ENCODE measurements around the gene CCDC197. TPM values are rescaled to one million over a fixed set of nuclear protein-coding genes. Genes with fewer than 3 reads are reported as not detected.
A peak's percentile ranks its signal among the peaks of the same experiment; 100 is the strongest.

Gene CCDC197
- total RNA-seq, 1 donor from 2014 or later, result not detected

DNA sequence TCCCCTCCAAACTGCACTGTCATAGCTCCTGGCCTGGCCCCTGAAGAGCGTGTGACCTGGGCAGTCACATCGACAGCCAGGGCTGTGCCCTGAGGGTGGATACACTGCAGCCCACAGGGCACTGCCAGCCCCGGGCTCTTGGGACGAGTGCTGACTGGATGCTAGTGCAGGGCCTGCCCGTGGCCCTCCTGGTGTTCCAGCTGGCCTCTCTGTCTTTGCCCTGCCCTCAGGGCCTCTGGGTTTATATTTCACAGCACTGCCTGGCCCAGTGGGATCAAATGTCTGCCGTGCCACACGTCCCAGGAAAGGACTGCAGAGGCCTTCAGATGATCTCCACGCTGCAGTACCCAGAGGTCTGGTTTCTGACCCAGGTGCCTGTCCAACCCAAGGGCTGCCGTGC lies 10.1 kb upstream of the CCDC197 start:
- Mint-ChIP-seq H3K4me3 (no peak overlapping the region), H3K36me3 (no peaks in the 10 kb centered on the region), H3K27me3 (ENCODE audit: insufficient read depth, low read depth) (peaks cover 10% of the 10 kb centered on the region), H3K27ac (peak overlapping the region; percentile 72), H3K4me1 (peaks cover 33% of the 10 kb centered on the region), H3K9me3 (no peaks in the 10 kb centered on the region)
- no peaks in the 10 kb centered on the region for H3K9me3 ChIP-seq (ENCODE audit: low read depth)
- H3K36me3 ChIP-seq, result no peaks in the 10 kb centered on the region
- H3K27ac ChIP-seq, result no peak overlapping the region
- H3K79me2 ChIP-seq (ENCODE audit: low read depth), result no peaks in the 10 kb centered on the region
- no peak overlapping the region for H3K9ac ChIP-seq
- peaks cover 7% of the 10 kb centered on the region for H3F3A ChIP-seq (ENCODE audit: low read depth)
- H3K4me2 ChIP-seq, result no peak overlapping the region
- peaks cover 13% of the 10 kb centered on the region for H3K4me1 ChIP-seq
- no peak overlapping the region for H2AFZ ChIP-seq (replicated peaks)
- no peak for DNase-seq (ENCODE audit: low spot score)
- H3K27me3 ChIP-seq, result no peaks in the 10 kb centered on the region
- H4K20me1 ChIP-seq (ENCODE audit: low read depth), result no peaks in the 10 kb centered on the region
- TF ChIP-seq EZH2phosphoT487 (IDR thresholded peaks at IDR 0.05) (no peak), EZH2 (IDR thresholded peaks at IDR 0.05) (no peak)
- TF ChIP-seq, protein P1, sequence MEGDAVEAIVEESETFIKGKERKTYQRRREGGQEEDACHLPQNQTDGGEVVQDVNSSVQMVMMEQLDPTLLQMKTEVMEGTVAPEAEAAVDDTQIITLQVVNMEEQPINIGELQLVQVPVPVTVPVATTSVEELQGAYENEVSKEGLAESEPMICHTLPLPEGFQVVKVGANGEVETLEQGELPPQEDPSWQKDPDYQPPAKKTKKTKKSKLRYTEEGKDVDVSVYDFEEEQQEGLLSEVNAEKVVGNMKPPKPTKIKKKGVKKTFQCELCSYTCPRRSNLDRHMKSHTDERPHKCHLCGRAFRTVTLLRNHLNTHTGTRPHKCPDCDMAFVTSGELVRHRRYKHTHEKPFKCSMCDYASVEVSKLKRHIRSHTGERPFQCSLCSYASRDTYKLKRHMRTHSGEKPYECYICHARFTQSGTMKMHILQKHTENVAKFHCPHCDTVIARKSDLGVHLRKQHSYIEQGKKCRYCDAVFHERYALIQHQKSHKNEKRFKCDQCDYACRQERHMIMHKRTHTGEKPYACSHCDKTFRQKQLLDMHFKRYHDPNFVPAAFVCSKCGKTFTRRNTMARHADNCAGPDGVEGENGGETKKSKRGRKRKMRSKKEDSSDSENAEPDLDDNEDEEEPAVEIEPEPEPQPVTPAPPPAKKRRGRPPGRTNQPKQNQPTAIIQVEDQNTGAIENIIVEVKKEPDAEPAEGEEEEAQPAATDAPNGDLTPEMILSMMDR (IDR thresholded peaks at IDR 0.05), result no peak
- H3K4me3 ChIP-seq, result no peak overlapping the region

DNA sequence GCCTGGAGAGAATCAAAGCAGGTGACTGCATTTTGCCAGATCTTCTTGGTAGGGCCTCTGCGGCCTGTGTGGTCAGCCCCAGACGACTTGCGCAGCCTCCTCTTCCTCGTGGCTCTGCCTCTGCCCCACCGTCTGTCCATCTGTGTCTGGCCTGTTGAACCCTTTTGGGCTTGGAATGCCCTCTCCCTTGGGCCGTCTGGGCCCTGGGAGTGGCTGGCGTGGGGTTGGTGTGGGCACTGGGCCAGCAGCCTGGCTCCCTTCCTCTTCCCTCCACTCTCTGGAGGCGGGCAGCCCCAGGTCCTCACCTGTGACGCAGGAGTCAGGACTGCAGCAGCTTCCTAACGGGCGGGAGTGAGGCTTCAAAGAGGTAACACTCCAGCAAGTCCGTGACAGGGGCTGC lies 9.7 kb upstream of the CCDC197 start:
- Histone ChIP-seq H3F3A (ENCODE audit: low read depth) (peaks cover 2% of the 10 kb centered on the region), H3K4me1 (peaks cover 9% of the 10 kb centered on the region), H3K9ac (no peak overlapping the region), H3K79me2 (ENCODE audit: low read depth) (no peaks in the 10 kb centered on the region), H3K4me2 (no peak overlapping the region), H3K27ac (no peak overlapping the region), H3K4me3 (no peak overlapping the region), H3K9me3 (ENCODE audit: low read depth) (no peaks in the 10 kb centered on the region), H3K27me3 (no peaks in the 10 kb centered on the region), H3K36me3 (no peaks in the 10 kb centered on the region), H4K20me1 (ENCODE audit: low read depth) (no peaks in the 10 kb centered on the region), H2AFZ (replicated peaks) (no peak overlapping the region)
- no peak overlapping the region for H3K4me3 Mint-ChIP-seq
- no peak overlapping the region for H3K27ac Mint-ChIP-seq
- peaks cover 9% of the 10 kb centered on the region for H3K27me3 Mint-ChIP-seq (ENCODE audit: insufficient read depth, low read depth)
- no peaks in the 10 kb centered on the region for H3K9me3 Mint-ChIP-seq
- no peaks in the 10 kb centered on the region for H3K36me3 Mint-ChIP-seq
- H3K4me1 Mint-ChIP-seq, result peaks cover 30% of the 10 kb centered on the region
- TF ChIP-seq, protein P1 (IDR thresholded peaks at IDR 0.05), result no peak
- TF ChIP-seq EZH2phosphoT487 (IDR thresholded peaks at IDR 0.05), result no peak
- TF ChIP-seq EZH2 (IDR thresholded peaks at IDR 0.05), result no peak
- no peak for DNase-seq (ENCODE audit: low spot score)

DNA sequence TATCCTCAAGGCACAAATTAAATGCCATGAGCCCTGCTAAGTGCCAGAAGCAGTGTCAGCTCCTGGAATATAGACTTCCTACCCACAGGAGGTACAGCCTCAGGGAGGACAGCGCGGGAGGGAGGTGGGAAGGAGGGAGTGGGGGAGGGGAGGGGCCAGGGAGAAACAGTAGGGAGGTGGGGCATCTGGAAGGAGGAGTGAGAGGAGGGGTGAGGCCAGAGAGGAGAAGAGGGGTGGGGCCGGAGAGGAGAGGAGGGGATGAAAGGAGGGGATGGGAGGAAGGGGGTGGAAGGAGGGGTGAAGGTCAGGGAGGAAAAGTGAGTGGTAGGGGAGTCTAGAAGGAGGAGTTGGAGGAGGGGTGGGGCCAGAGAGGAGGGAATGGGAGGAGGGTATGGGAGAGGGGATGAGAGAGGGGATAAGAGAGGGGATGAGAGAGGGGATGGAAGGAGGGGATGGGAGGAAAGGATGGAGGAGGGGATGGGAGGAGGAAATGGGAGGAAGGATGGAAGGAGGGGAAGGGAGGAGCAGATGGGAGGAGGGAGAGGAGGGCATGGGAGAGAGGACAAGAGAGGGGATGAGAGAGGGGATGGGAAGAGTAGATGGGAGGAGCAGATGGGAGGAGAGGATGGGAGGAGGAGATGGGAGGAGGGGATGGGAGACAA lies 9.2 kb upstream of the CCDC197 start:
- H2AFZ ChIP-seq (replicated peaks), result no peak overlapping the region
- Mint-ChIP-seq H3K27me3 (ENCODE audit: insufficient read depth, low read depth) (peaks cover 9% of the 10 kb centered on the region), H3K4me1 (peaks cover 29% of the 10 kb centered on the region), H3K27ac (no peak overlapping the region), H3K4me3 (no peak overlapping the region), H3K9me3 (no peaks in the 10 kb centered on the region), H3K36me3 (no peaks in the 10 kb centered on the region)
- H3K9me3 ChIP-seq (ENCODE audit: low read depth), result no peaks in the 10 kb centered on the region
- peaks cover 5% of the 10 kb centered on the region for H3K4me1 ChIP-seq
- TF ChIP-seq EZH2phosphoT487 (IDR thresholded peaks at IDR 0.05) (no peak), EZH2 (IDR thresholded peaks at IDR 0.05) (no peak)
- no peaks in the 10 kb centered on the region for H3F3A ChIP-seq (ENCODE audit: low read depth)
- H3K79me2 ChIP-seq (ENCODE audit: low read depth), result no peaks in the 10 kb centered on the region
- no peak overlapping the region for H3K9ac ChIP-seq
- H3K36me3 ChIP-seq, result no peaks in the 10 kb centered on the region
- no peaks in the 10 kb centered on the region for H4K20me1 ChIP-seq (ENCODE audit: low read depth)
- no peak overlapping the region for H3K4me3 ChIP-seq
- H3K27ac ChIP-seq, result no peak overlapping the region
- no peak for DNase-seq (ENCODE audit: low spot score)
- H3K27me3 ChIP-seq, result no peaks in the 10 kb centered on the region
- H3K4me2 ChIP-seq, result no peak overlapping the region

DNA sequence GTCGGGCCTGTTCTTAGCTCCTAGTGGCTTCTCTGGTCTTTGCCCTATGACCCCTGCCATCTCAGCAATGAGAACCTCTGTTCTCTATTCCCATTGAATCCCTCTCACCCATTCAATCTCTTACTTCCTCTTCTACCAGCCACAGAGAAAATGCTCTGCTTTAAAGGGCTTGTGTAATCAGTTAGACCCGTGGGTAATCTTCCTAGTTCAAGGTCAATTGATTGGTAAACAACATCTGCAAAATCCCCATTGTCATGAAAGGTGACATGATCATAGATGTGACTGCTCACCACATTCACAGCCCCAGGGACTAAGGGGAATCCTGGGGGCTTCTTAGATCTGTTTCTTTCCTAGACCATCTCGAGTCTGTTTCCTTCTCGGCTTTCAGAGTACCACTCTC lies 7.2 kb upstream of the CCDC197 start:
- H3K79me2 ChIP-seq (ENCODE audit: low read depth), result no peaks in the 10 kb centered on the region
- H3K4me1 ChIP-seq, result peaks cover 11% of the 10 kb centered on the region
- H3K36me3 ChIP-seq, result no peaks in the 10 kb centered on the region
- no peak overlapping the region for H2AFZ ChIP-seq (replicated peaks)
- TF ChIP-seq, protein P1 (IDR thresholded peaks at IDR 0.05), result no peak
- TF ChIP-seq EZH2phosphoT487 (IDR thresholded peaks at IDR 0.05), result no peak
- H3F3A ChIP-seq (ENCODE audit: low read depth), result no peaks in the 10 kb centered on the region
- peaks cover 22% of the 10 kb centered on the region for H3K4me1 Mint-ChIP-seq
- no peaks in the 10 kb centered on the region for H3K36me3 Mint-ChIP-seq
- H3K27ac Mint-ChIP-seq, result no peak overlapping the region
- no peaks in the 10 kb centered on the region for H4K20me1 ChIP-seq (ENCODE audit: low read depth)
- no peaks in the 10 kb centered on the region for H3K27me3 ChIP-seq
- no peak for DNase-seq (ENCODE audit: low spot score)
- H3K4me3 Mint-ChIP-seq, result no peak overlapping the region
- no peak overlapping the region for H3K9ac ChIP-seq
- H3K27ac ChIP-seq, result no peak overlapping the region
- H3K4me3 ChIP-seq, result no peak overlapping the region
- no peaks in the 10 kb centered on the region for H3K9me3 Mint-ChIP-seq
- H3K9me3 ChIP-seq (ENCODE audit: low read depth), result no peaks in the 10 kb centered on the region
- H3K27me3 Mint-ChIP-seq (ENCODE audit: insufficient read depth, low read depth), result peaks cover 11% of the 10 kb centered on the region
- no peak overlapping the region for H3K4me2 ChIP-seq

All from neural progenitor cell (in vitro differentiated cells).